Mesangial cell (primary cell): Measurements from ENCODE around the gene TSPYL6. TPM values are rescaled to one million over a fixed set of nuclear protein-coding genes. Genes with fewer than 3 reads are reported as not detected.

Experiments used
- total RNA-seq: library from RNA; depleted of rRNA; stranded (reverse); fragments of >200 nt; gene quantifications from 2 replicates; pipeline ENCODE4 v1.2.3, GENCODE V29; 2015

TSPYL6 gene
- not detected in 2 replicates for total RNA-seq

DNA sequence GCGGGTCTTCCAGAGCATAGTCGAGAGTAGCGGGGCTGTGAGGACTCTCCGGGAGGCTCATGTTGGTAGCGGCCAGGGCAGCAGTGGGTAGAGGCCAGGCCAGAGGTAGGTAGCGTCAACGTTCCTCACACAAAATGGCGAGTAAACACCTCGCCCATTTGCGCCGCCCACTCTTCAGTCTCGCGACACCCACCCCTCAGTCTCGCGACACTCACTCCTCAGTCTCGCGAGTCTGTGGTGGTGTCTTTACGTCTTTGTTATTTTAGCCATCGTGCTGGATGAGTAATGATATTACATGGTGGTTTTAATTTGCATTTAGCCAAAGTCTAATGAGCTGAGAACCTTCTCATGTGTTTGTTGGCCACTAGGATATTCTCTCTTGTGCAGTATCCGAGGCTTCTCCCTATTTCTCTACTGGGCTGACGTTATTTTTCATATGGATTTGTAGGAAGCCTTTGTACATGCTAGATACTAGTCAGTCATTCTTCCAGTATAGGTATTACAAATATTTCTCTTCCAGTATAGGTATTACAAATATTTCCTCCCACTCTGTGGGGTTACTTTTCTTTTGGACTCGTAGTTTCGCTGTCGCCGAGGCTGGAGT lies at the start of gene TSPYL6:
TSPYL6 (minus strand) TSS at position 139 of the 604 bp plus-strand sequence; CDS start at position 61, 78 bp downstream.

Other genes with a start within 250 kb of the TSPYL6 start
- gene ACYP2, start 140.6 kb downstream of the TSPYL6 start, total RNA-seq: 4.2 and 17.5 TPM in 2 replicates
- gene SPTBN1, start 200.1 kb upstream of the TSPYL6 start, total RNA-seq: 264 and 272 TPM in 2 replicates